GM18867 (cell line): Measurements from ENCODE around the gene SERPIND1.
"Not testable (repeated sequence)": the region's sequence is repeated elsewhere in the genome, so short reads cannot be mapped to it uniquely, and the experiment has no call there.

Experiments used
- ATAC-seq: cut with Tn5 transposase; IDR thresholded peaks from one replicate; pipeline ENCODE4 v1.9.1; 2021; ENCODE audit warnings: mild to moderate bottlenecking, moderate library complexity; ENCODE audit not compliant: unreplicated experiment

Gene SERPIND1

DNA sequence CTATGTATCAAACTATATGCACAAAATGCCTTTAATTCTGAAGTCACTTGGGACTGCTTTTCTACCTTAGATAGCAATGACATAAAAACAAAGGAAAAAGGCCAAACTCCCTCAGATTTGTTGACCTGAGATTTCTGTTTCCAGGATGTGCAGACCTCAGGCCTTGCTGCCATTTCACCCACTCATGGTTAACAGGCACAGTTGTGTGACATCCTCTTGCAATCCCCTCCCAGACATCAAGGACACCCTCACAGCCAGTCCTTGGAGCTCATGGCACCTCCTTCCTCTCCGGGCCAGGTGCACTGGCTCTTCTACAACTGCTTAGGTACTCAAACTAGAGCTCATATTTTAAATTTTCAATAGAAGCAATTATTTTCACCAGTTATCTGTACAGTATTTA lies 37.3 kb downstream of the SERPIND1 start:
- ATAC-seq: no peak

DNA sequence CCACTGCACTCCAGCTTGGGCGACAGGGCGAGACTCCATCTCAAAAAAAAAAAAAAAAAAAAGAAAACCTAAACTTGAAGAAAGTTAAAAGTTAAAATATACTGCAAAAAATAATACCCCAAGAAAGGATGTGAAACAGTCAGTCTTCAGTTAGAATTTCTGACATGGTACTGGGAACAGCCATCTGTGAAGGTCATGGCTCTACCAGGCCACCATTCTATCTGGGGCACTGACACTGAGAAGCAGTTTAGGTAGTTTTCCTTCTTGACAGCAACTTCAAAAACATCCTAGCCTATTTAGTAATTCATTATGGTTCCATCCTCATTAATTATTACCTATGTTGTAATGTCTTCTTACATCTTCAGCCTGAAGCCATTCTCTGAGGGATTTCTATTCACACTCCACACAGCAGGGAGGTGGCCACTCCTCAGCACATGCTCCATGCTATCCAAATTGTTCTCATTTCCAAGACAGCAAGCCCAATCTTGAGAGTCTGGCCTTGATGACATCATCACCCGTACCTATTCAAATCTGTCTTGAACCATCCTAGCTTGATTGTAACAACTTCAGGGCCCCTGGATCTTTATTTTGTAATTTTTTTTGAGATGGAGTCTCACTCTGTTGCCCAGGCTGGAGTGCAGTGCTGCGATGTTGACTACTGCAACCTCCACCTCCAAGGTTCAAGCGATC lies 38.2 kb downstream of the SERPIND1 start:
- no peak for ATAC-seq

DNA sequence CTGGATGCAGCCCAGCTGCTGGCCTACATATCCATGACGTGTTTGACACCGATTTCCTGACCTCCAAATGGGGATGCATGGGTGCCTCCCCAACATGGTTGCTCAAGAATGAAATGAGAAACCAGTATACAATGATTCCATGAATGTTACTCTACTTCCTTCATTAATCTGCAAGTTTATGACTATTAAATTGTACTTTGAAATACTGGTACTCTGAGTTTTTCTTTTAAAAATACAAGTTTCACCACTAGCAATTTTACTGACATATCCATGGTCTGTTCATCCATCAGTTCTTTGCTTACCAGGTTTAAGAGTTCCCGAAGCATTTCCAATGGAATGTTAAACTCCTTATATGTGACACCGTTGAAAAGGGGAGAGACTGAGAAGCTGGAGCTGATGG lies 39.1 kb downstream of the SERPIND1 start:
- ATAC-seq: no peak

DNA sequence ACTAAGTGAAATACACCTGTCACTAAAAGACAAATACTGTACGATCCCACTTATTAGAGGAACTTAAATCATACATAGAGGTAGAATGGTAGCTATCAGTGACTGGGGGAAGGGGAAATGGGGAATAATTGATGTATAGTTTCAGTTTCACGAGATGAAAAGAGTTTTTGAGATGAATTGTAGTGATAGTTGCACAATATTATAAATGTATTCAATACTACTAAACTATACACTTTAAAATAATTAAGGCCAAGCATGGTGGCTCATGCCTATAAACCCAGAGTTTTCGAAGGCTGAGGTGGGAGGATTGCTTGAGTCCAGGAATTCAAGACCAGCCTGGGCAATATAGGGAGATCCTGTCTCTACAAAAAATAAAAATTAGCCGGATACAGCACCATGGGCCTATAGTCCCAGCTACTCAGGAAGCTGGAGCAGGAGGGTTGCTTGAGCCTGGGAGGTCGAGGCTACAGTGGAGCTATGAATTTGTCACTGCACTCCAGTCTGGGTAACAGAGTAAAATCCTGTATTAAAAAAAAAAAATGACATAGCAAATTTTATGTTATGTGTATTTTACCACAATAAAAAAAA lies 40.4 kb downstream of the SERPIND1 start:
- no peak for ATAC-seq

DNA sequence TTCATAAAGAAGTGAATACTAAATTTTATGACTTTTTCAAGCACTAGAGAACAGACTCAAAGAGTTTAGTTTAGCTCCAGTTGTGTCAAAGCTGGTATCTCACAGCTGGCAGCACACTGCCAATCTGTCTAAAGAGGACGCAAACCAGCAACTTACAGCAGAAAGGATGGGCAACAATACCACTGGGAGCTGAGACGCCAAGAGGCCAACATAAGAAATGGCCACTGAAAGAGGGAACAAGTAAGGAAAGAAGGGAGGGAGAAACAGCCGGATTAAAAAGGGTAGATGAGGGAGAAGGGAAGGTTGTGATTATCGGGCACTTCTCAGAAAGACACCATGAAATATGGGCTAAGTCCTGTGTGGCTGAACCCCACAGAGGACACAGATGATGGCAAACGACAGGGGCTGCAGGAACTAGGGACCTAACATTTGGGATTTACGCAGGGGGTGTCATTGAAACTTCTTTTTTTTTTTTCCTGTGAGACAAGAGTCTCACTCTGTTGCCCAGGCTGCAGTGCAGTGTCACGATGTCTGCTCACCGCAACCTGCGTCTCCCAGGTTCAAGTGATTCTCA lies 41.7 kb downstream of the SERPIND1 start:
- ATAC-seq: no peak

DNA sequence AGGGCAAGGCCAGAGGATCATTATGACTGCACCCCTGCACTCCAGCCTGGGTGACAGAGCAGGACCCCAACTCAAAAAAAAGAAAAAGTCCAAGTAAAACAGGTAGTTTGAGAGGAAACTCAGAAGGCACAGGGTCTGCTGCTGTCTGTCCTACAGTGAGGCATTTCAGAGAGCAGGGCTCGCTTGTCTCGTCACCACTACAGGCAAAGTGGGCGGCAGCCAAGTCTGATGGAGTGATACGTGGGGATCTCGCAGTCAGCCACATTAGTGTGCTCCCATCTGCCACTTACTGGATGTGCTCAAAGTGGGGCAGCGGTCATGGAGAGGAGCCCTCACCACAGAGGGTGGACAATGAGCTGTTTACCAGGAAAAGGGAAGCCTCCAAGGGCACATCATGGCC lies 42.6 kb downstream of the SERPIND1 start:
- no peak for ATAC-seq

DNA sequence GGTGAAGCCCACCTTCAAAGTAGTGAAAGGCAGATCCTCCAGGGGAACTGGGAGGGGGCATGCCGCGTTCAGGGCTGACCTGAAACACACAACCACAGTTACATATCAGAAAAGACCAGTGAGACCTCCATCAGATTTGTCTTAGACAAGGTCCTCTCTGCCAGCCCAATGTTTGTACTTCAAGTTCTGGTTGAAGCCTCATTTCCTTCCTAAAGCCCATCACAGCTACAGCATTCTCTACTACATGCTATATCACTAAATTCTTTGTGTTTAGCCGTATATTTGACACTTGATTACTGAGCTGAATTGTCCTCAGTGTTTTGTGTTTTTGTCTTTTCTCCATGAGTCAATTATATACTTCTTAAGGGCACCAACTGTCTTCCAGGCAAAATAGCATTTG lies 44.6 kb downstream of the SERPIND1 start:
- ATAC-seq: no peak

DNA sequence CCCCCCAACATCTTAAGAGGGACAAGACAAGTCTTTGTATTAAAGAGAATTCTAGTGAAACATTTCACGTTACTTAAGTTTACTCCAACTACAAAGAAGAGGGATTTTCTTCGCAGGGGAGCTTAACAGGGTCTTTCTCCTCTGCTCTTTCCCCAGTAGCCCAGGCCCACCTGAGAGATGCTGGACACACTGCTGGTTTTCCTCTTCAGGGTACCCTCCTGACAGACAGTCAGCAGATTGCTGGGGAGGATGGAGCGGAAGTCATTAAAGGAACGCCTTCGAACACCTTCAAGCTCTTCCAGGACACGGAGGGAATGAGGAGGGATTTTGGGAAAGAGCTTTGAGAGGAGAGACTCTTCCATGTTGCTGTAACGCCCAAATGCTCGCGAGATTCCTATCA lies 45.6 kb downstream of the SERPIND1 start:
- no peak for ATAC-seq

DNA sequence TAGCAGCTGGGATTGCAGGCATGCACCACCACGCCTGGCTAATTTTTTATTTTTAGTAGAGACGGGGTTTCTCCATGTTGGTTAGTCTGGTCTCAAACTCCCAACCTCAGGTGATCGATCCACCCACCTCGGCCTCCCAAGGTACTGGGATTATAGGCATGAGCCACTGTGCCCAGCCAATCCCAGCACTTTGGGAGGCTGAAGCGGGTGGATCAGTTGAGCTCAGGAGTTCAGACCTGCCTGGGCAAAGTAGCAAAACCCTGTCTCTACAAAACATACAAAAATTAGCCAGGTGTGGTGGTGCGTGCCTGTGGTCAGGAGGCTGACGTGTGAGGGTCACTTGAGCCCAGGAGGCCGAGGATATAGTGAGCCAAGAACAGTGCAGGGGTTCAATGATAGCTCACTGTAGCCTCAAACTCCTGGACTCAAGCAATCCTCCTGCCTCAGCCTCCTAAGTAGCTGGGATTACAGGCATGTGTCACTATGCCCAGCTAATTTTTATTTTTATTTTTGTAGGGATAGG lies 47.9 kb downstream of the SERPIND1 start:
- not testable (repeated sequence) for ATAC-seq

DNA sequence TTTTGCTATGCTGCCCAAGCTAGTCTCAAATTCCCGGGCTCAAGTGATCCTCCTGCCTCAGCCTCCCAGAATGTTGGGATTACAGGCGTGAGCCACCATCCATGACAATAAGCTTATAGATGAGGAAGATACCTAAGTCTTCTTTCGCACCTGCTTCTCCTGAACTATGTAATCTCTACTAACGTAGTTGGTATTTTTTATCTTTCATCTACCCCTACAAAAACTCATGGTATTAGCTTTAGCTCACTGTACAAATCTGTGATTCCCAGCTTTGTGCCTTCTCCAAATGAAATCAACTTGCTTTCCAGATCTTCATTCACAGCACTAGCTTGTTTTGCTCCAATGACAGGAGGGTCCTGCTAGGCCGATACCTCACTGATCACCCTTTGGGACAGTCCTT lies 48.3 kb downstream of the SERPIND1 start:
- no peak for ATAC-seq

DNA sequence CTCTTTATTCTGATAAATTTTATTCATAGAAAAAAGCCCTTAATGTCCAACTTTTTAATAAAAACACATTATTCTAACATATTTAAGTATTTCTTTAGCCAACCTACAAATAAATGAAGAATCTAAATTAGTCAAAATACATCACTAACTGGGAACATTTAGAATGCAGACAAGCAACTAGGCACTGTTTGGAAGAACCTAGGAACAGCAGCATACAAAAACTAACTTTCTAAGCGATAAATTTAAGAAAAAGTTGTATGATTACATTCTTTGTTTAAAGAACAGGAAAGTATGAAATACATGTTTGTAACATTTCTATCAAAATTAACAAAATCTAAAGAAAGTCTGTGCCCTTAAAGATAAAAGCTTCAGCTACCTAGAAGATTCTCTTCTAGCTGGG lies 49.4 kb downstream of the SERPIND1 start:
- no peak for ATAC-seq

DNA sequence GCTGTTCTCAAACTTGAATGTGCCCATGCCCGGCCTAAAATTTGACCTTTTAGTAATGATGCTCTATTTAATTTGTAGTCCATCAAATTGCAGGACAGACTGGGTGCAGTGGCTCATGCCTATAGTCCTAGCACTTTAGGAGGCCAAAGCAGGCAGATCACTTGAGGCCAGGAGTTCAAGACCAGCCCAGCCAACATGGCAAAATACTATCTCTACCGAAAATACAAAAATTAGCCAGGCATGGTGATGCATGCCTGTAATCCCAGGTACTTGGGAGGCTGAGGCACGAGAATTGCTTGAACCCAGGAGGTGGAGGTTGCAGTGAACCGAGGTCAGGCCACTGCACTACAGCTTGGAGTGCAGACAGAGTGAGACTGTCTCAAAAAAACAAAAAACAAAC lies 51.3 kb downstream of the SERPIND1 start:
- not testable (repeated sequence) for ATAC-seq

DNA sequence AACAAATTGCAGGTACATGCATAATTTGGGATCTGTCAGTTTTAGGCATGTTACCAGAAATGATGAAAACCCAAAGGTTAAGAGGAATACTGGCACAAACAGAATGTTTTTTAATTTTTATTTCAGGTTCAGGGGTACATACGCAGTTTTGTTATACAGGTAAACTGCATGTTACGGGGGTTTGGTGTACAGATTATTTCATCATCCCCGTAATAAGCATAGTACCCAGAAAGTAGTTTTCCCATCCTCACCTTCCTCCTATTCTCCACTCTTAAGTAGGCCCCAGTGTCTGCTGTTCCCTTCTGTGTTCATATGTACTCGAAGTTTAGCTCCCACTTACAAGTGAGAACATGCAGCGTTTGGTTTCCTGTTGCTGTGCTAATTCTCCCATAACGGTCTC lies 51.7 kb downstream of the SERPIND1 start:
- ATAC-seq: no peak

DNA sequence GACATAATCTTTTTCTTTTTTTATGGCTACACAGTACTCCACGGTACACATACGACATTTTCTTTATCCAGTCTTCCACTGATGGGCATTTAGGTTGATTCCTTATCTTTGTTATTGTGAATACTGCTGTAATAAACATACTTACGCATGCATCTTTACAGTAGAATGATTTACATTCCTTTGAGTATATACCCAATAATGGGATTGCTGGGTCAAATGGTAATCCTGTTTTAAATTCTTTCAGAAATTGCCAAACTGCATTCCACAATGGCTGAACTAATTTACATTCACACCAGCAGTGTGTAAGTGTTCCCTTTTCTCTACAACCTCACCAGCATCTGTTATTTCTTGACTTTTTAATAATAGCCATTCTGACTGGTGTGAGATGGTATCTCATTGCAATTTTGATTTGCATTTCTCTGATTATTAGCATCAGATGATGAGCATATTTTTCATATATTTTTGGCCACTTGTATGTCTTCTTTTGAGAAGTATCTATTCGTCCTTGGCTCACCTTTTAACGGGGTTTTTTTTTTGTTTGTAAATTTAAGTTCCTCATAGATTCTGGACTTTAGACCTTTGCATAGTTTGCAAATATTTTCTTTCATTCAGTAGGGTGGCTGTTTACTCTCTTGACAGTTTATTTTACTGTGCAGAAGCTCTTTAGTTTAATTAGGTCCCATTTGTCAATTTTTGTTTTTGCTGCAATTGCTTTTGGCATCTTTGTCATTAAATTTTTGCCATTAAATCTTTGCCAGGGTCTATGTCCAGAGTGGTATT lies 52.6 kb downstream of the SERPIND1 start:
- ATAC-seq: not testable (repeated sequence)

DNA sequence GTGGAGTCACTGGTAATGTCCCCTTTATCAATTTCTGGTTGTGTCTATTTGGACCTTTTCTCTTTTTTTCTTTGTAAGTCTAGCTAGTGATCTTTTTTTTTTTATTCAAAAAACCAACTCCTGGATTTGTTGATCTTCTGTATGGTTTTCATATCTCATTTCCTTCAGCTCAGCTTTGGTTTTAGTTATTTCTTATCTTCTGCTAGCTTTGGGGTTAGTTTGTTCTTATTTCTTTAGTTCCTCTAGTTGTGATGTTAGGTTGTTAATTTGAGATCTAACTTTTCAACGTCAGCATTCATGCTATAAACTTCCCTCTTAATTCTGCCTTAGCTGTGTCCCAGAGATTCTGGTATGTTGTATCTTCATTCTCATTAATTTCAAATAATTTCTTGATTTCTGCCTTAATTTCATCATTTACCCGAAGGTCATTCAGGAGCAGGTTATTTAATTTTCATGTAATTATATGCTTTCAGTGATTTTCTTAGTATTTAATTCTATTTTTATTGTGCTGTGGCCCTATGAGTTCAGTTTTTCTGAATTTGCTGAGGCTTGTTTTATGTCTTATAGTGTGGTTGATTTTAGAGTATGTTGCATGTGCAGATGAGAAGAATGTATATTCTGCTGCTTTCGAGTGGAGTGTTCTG lies 55.7 kb downstream of the SERPIND1 start:
- ATAC-seq: no peak

DNA sequence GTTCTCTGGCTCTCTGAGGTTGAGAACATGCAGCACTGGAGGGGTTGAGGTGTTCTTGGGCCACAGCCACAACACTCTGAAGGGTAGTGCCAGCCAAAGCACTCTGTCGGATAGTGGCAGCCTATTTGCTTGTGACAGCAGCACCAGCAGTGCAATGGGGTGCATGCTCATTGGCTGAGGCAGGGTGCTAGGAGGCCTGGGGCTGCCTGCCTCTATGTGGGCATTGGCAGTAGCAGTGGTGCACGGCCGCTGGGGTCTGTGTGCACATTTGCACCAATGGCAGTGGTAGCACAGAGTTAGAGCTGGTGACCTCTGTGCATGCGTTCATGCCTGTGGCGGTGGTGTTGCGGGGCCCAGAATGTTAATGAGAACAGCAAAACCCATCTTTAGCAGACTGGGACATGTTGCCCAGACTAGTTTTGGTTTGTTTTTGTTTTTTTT lies 59.3 kb downstream of the SERPIND1 start:
- ATAC-seq: no peak

DNA sequence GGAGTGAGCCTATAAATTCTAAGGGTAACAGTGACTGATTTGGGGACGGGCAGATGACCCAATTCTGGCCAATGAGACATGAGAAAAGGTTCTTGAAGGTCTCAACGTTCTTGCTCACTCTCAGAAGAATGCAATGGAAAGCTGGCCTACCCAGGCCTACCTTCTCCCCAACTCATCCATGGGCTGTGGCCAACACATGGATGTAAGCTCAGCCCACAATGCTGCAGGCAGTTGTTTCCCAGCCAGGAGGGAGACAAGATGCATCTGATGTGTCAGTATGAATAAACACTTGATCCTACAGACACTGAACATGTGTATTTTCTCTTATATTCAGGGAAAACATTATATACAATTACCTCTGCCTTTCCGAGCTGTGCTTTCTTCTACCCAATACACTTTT lies 60.3 kb downstream of the SERPIND1 start:
- ATAC-seq: no peak

DNA sequence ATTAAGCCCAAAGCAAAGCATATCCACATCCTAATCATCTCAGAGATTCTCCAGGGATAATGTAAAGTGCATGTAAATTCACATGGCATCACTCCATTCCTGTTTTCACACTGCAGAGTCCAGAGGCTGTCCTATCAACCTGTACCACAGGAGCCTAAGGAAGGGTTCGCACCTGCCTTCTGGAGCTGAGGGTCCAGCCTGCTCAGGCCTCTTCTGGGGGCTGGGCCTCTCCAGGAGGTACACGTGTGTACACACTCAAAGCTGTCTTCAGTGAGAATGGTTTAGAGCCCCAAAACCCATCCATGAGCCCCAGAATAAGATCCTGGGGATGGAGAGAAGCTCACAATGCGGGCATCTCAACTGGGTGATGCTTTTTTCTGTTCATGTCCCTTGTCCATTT lies 60.8 kb downstream of the SERPIND1 start:
- ATAC-seq: no peak
